WTC11 (cell line): ENCODE measurements around the gene COL4A1. TPM values are rescaled to one million over a fixed set of nuclear protein-coding genes. Genes with fewer than 3 reads are reported as not detected.

Experiments used
- ATAC-seq: fragments of 200-7000 bp; cut with Tn5 transposase; 2 replicates; pipeline ENCODE4 v1.10.0; 2021; ENCODE audit warnings: mild to moderate bottlenecking, moderate library complexity
- CTCF ChIA-PET: fragments of 300-600 bp; sonication (Branson Sonifier 250); formaldehyde crosslinking; loops from one replicate; lab custom pipeline; 2021; ENCODE audit warnings: antibody characterized with exemption; lab: Charles Lee
- POLR2A ChIA-PET: fragments of 350-600 bp; sonication (Branson Sonifier 250); formaldehyde crosslinking; loops from one replicate; lab custom pipeline; 2021; ENCODE audit warnings: antibody characterized with exemption; lab: Charles Lee
- DNase-seq: peaks from one replicate; pipeline ENCODE4 v3.0.0; 2021; ENCODE audit warnings: low spot score
- H3K27ac Mint-ChIP-seq: 2 replicates; pipeline ENCODE4 v1.8.0; 2021; ENCODE audit warnings: mixed read lengths
- H3K27me3 Mint-ChIP-seq: 2 replicates; pipeline ENCODE4 v1.8.0; 2021; ENCODE audit warnings: low read depth, mild to moderate bottlenecking, moderate library complexity, mixed read lengths
- H3K36me3 Mint-ChIP-seq: 2 replicates; pipeline ENCODE4 v1.8.0; 2021; ENCODE audit warnings: mixed read lengths
- H3K4me1 Mint-ChIP-seq: 2 replicates; pipeline ENCODE4 v1.8.0; 2022; ENCODE audit warnings: mixed read lengths
- H3K4me3 Mint-ChIP-seq: 2 replicates; pipeline ENCODE4 v1.8.0; 2021; ENCODE audit warnings: mild to moderate bottlenecking, moderate library complexity, mixed read lengths
- H3K9me3 Mint-ChIP-seq: 2 replicates; pipeline ENCODE4 v1.8.0; 2021; ENCODE audit warnings: mixed read lengths
- AR ChIP-seq: fragments of 250-450 bp; sonication (Bioruptor Pico); IDR thresholded peaks from 2 replicates; pipeline ENCODE4 v1.9.0; 2021; ENCODE audit warnings: mild to moderate bottlenecking
- CBFB ChIP-seq: sonication (generic); formaldehyde crosslinking; IDR thresholded peaks from 2 replicates; pipeline ENCODE4 v1.8.1; 2022; ENCODE audit warnings: mild to moderate bottlenecking, low read depth, missing genetic modification reagents
- CREB1 ChIP-seq: sonication (generic); formaldehyde crosslinking; IDR thresholded peaks from 2 replicates; pipeline ENCODE4 v1.8.0; 2023; ENCODE audit warnings: mild to moderate bottlenecking, missing genetic modification reagents
- E2F1 ChIP-seq: sonication (generic); formaldehyde crosslinking; IDR thresholded peaks from 2 replicates; pipeline ENCODE4 v1.8.0; 2022; ENCODE audit warnings: mild to moderate bottlenecking, missing genetic modification reagents
- ESRRA ChIP-seq: sonication (generic); formaldehyde crosslinking; IDR thresholded peaks from 2 replicates; pipeline ENCODE4 v1.8.1; 2022; ENCODE audit warnings: mild to moderate bottlenecking, missing genetic modification reagents, borderline replicate concordance
- FOXJ3 ChIP-seq: sonication (generic); formaldehyde crosslinking; IDR thresholded peaks from 2 replicates; pipeline ENCODE4 v1.9.0; 2021; ENCODE audit warnings: missing genetic modification reagents, mild to moderate bottlenecking, borderline replicate concordance
- GTF2I ChIP-seq: fragments of 250-450 bp; sonication (Bioruptor Pico); conservative IDR thresholded peaks from 2 replicates; pipeline ENCODE4 v1.4.0; 2021; ENCODE audit warnings: mild to moderate bottlenecking
- MXD4 ChIP-seq: fragments of 250-450 bp; sonication (Bioruptor Pico); IDR thresholded peaks from 2 replicates; pipeline ENCODE4 v1.8.0; 2021; ENCODE audit warnings: mild to moderate bottlenecking, moderate library complexity, borderline replicate concordance
- NR2C2 ChIP-seq: sonication (generic); formaldehyde crosslinking; IDR thresholded peaks from 2 replicates; pipeline ENCODE4 v1.8.0; 2022; ENCODE audit warnings: mild to moderate bottlenecking, missing genetic modification reagents
- RORB ChIP-seq: fragments of 250-450 bp; sonication (Bioruptor Pico); IDR thresholded peaks from 2 replicates; pipeline ENCODE4 v1.9.0; 2021; ENCODE audit warnings: mild to moderate bottlenecking
- ZNF219 ChIP-seq: sonication (generic); formaldehyde crosslinking; IDR thresholded peaks from 2 replicates; pipeline ENCODE4 v1.8.0; 2023; ENCODE audit warnings: missing genetic modification reagents, mild to moderate bottlenecking, borderline replicate concordance
- ZNF232 ChIP-seq: sonication (generic); formaldehyde crosslinking; IDR thresholded peaks from 2 replicates; pipeline ENCODE4 v1.8.0; 2022; ENCODE audit warnings: mild to moderate bottlenecking, missing genetic modification reagents
- ZNF281 ChIP-seq: sonication (generic); formaldehyde crosslinking; IDR thresholded peaks from 2 replicates; pipeline ENCODE4 v1.8.0; 2023; ENCODE audit warnings: mild to moderate bottlenecking, missing genetic modification reagents
- ZNF396 ChIP-seq: fragments of 250-450 bp; sonication (Bioruptor Pico); IDR thresholded peaks from 2 replicates; pipeline ENCODE4 v1.8.0; 2021; ENCODE audit warnings: mild to moderate bottlenecking, moderate library complexity, borderline replicate concordance
- ZSCAN18 ChIP-seq: fragments of 250-450 bp; sonication (Bioruptor Pico); IDR thresholded peaks from 2 replicates; pipeline ENCODE4 v2.1.2; 2022; ENCODE audit warnings: mild to moderate bottlenecking, moderate library complexity
- total RNA-seq: library from RNA; stranded (reverse); gene quantifications from 3 replicates; pipeline ENCODE4 v1.2.3, GENCODE V29; 2021
- TF ChIP-seq, protein P1 (sequence below): sonication (generic); formaldehyde crosslinking; IDR thresholded peaks from 2 replicates; pipeline ENCODE4 v1.8.1; 2023; ENCODE audit warnings: mild to moderate bottlenecking, moderate library complexity, missing genetic modification reagents
- TF ChIP-seq, protein P2 (sequence below): sonication (generic); formaldehyde crosslinking; IDR thresholded peaks from 2 replicates; pipeline ENCODE4 v1.8.1; 2022; ENCODE audit warnings: missing genetic modification reagents, borderline replicate concordance
- TF ChIP-seq, protein P3 (sequence below): fragments of 250-450 bp; sonication (Bioruptor Pico); IDR thresholded peaks from 2 replicates; pipeline ENCODE4 v1.9.0; 2021; ENCODE audit warnings: mild to moderate bottlenecking
- TF ChIP-seq, protein P4 (sequence below): sonication (generic); formaldehyde crosslinking; IDR thresholded peaks from 2 replicates; pipeline ENCODE4 v1.8.0; 2023; ENCODE audit warnings: missing genetic modification reagents
- TF ChIP-seq, protein P5 (sequence below): fragments of 250-450 bp; sonication (Bioruptor Pico); conservative IDR thresholded peaks from 2 replicates; pipeline ENCODE4 v1.9.0; 2021; ENCODE audit warnings: mild to moderate bottlenecking

The COL4A1 gene
- total RNA-seq, 1 experiment from 2014 or later: 89.6 TPM

DNA sequence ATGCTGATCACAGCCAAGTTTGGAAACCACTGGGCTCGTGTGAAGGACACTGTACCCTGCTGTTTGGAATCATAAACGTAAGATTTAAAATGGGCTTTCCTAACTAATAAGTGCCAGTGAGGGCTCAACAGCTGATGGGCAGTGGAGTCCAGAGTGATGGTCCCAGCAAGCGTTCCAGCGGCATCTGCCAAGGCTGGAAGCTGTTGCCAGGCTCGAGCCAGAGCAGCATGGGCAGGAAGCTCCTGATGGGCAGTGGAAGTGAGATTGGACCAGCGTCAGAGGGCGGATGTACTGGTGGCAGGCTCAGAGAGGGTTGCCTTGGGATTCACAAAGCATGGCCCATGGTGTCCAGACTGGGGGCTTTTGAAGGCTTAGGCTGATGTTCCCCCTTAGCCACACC is 30.3 kb upstream of the COL4A1 start:
- peaks cover 40% of the 10 kb centered on the region for H3K4me1 Mint-ChIP-seq
- ATAC-seq (no peak), DNase-seq (no peak)
- H3K27me3 Mint-ChIP-seq: no peaks in the 10 kb centered on the region
- no peaks in the 10 kb centered on the region for H3K9me3 Mint-ChIP-seq
- H3K4me3 Mint-ChIP-seq: no peak overlapping the region
- CTCF ChIA-PET: interaction anchor here (1.3 kb wide), 1 partner anchor 16 kb away, joined by 5 read pairs; no protein-coding TSS in a partner anchor
- POLR2A ChIA-PET: no interaction called here
- H3K27ac Mint-ChIP-seq: no peak overlapping the region
- TF ChIP-seq, protein P1, sequence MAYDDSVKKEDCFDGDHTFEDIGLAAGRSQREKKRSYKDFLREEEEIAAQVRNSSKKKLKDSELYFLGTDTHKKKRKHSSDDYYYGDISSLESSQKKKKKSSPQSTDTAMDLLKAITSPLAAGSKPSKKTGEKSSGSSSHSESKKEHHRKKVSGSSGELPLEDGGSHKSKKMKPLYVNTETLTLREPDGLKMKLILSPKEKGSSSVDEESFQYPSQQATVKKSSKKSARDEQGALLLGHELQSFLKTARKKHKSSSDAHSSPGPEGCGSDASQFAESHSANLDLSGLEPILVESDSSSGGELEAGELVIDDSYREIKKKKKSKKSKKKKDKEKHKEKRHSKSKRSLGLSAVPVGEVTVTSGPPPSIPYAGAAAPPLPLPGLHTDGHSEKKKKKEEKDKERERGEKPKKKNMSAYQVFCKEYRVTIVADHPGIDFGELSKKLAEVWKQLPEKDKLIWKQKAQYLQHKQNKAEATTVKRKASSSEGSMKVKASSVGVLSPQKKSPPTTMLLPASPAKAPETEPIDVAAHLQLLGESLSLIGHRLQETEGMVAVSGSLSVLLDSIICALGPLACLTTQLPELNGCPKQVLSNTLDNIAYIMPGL (CRISPR knock-in tag): no peak
- TF ChIP-seq GTF2I (no peak), CBFB (CRISPR knock-in tag) (no peak), CREB1 (CRISPR knock-in tag) (no peak), ZNF281 (no peak), FOXJ3 (CRISPR knock-in tag) (no peak), RORB (CRISPR knock-in tag) (no peak), ZNF219 (CRISPR knock-in tag) (no peak), ZNF396 (no peak), ZSCAN18 (CRISPR knock-in tag) (no peak), E2F1 (CRISPR knock-in tag) (no peak), NR2C2 (no peak), ESRRA (no peak), MXD4 (CRISPR knock-in tag) (no peak), AR (CRISPR knock-in tag) (no peak), ZNF232 (CRISPR knock-in tag) (no peak)
- TF ChIP-seq, protein P2, sequence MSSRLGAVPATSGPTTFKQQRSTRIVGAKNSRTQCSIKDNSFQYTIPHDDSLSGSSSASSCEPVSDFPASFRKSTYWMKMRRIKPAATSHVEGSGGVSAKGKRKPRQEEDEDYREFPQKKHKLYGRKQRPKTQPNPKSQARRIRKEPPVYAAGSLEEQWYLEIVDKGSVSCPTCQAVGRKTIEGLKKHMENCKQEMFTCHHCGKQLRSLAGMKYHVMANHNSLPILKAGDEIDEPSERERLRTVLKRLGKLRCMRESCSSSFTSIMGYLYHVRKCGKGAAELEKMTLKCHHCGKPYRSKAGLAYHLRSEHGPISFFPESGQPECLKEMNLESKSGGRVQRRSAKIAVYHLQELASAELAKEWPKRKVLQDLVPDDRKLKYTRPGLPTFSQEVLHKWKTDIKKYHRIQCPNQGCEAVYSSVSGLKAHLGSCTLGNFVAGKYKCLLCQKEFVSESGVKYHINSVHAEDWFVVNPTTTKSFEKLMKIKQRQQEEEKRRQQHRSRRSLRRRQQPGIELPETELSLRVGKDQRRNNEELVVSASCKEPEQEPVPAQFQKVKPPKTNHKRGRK: no peak
- TF ChIP-seq, protein P3, sequence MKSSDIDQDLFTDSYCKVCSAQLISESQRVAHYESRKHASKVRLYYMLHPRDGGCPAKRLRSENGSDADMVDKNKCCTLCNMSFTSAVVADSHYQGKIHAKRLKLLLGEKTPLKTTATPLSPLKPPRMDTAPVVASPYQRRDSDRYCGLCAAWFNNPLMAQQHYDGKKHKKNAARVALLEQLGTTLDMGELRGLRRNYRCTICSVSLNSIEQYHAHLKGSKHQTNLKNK (CRISPR knock-in tag): no peak
- TF ChIP-seq, protein P4, sequence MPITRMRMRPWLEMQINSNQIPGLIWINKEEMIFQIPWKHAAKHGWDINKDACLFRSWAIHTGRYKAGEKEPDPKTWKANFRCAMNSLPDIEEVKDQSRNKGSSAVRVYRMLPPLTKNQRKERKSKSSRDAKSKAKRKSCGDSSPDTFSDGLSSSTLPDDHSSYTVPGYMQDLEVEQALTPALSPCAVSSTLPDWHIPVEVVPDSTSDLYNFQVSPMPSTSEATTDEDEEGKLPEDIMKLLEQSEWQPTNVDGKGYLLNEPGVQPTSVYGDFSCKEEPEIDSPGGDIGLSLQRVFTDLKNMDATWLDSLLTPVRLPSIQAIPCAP (CRISPR knock-in tag): no peak
- TF ChIP-seq, protein P5, sequence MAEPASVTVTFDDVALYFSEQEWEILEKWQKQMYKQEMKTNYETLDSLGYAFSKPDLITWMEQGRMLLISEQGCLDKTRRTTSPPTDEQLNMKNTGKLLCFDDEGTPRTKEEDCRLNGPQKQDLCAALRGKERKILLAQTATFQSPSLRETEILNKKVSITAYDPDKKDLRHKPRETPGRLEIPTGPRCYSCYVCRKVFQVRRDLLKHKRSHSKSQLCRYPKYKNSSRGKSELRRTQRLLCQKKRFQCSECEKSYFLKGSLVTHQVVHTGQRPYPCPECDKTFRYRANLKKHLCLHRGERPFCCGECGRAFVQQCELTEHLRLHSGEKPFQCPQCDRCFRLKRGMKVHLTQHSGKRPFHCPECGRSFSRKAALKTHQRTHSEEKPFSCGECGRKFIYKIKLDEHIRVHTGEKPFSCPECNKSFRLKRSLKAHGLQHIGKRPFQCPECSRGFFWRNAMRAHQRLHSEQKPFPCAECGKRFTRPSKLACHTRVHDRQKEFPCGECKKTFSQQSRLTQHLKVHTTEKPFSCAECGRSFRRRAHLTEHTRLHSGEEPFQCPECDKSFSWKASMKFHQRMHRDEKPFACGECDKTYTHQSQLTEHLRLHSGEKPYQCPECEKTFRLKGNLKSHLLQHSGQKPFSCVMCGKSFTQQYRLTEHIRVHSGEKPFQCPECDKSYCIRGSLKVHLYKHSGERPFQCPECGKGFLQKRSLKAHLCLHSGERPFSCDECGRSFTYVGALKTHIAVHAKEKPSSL (CRISPR knock-in tag): no peak
- H3K36me3 Mint-ChIP-seq: 0 out of 2 replicates have a peak, but pooled peaks cover 3% of the 10 kb centered on the region
